Calu3 (cell line): ENCODE data around the gene LMAN2. TPM values are rescaled to one million over a fixed set of nuclear protein-coding genes. Genes with fewer than 3 reads are reported as not detected.

Source experiments
- BruUV-seq: library from RNA; stranded (reverse); fragments of 400-500 nt; replicated peaks from 2 replicates; lab custom pipeline; 2021; lab: Mats Ljungman, UMichigan
- CTCF ChIA-PET: fragments of 300-600 bp; sonication (Branson Sonifier 250); formaldehyde crosslinking; loops from one replicate; lab custom pipeline; 2022; ENCODE audit warnings: antibody characterized with exemption; lab: Charles Lee
- DNase-seq: peaks from one replicate; pipeline ENCODE4 v3.0.0; 2022
- H3K27ac Mint-ChIP-seq: one replicate; pipeline ENCODE4 v1.8.0; 2022; ENCODE audit warnings: mixed read lengths; ENCODE audit not compliant: unreplicated experiment
- H3K27me3 Mint-ChIP-seq: one replicate; pipeline ENCODE4 v1.8.0; 2022; ENCODE audit warnings: mixed read lengths; ENCODE audit not compliant: unreplicated experiment
- H3K36me3 Mint-ChIP-seq: one replicate; pipeline ENCODE4 v1.8.0; 2022; ENCODE audit warnings: mild to moderate bottlenecking, moderate library complexity, mixed read lengths; ENCODE audit not compliant: insufficient read depth, unreplicated experiment
- H3K4me1 Mint-ChIP-seq: one replicate; pipeline ENCODE4 v1.8.0; 2022; ENCODE audit warnings: mild to moderate bottlenecking, low read depth, mixed read lengths; ENCODE audit not compliant: unreplicated experiment
- H3K4me3 Mint-ChIP-seq: one replicate; pipeline ENCODE4 v1.8.0; 2022; ENCODE audit warnings: mild to moderate bottlenecking, low read depth, moderate library complexity, mixed read lengths; ENCODE audit not compliant: unreplicated experiment
- H3K9me3 Mint-ChIP-seq: one replicate; pipeline ENCODE4 v1.8.0; 2022; ENCODE audit warnings: low read depth, mixed read lengths; ENCODE audit not compliant: unreplicated experiment
- intact Hi-C: fragments of 100-400 bp; cut with micrococcal nuclease; formaldehyde crosslinking; loops from one replicate; pipeline ENCODE4 v1.10.0; 2022; ENCODE audit not compliant: unreplicated experiment
- total RNA-seq: library from RNA; stranded (reverse); gene quantifications from 2 replicates; pipeline ENCODE4 v1.2.3, GENCODE V29; 2022
- TF ChIP-seq, protein P1 (sequence below): fragments of 200-600 bp; IDR thresholded peaks from one replicate; pipeline ENCODE4 v1.8.0; 2022; ENCODE audit warnings: antibody characterized with exemption; ENCODE audit not compliant: unreplicated experiment

Gene LMAN2
- total RNA-seq, 1 experiment from 2014 or later, result 278 TPM

DNA sequence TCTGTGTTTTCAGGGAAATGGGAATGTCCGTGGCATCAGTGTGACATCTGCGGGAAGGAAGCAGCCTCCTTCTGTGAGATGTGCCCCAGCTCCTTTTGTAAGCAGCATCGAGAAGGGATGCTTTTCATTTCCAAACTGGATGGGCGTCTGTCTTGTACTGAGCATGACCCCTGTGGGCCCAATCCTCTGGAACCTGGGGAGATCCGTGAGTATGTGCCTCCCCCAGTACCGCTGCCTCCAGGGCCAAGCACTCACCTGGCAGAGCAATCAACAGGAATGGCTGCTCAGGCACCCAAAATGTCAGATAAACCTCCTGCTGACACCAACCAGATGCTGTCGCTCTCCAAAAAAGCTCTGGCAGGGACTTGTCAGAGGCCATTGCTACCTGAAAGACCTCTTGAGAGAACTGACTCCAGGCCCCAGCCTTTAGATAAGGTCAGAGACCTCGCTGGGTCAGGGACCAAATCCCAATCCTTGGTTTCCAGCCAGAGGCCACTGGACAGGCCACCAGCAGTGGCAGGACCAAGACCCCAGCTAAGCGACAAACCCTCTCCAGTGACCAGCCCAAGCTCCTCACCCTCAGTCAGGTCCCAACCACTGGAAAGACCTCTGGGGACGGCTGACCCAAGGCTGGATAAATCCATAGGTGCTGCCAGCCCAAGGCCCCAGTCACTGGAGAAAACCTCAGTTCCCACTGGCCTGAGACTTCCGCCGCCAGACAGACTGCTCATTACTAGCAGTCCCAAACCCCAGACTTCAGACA is 57.5 kb downstream of the LMAN2 start:
- TF ChIP-seq, protein P1, sequence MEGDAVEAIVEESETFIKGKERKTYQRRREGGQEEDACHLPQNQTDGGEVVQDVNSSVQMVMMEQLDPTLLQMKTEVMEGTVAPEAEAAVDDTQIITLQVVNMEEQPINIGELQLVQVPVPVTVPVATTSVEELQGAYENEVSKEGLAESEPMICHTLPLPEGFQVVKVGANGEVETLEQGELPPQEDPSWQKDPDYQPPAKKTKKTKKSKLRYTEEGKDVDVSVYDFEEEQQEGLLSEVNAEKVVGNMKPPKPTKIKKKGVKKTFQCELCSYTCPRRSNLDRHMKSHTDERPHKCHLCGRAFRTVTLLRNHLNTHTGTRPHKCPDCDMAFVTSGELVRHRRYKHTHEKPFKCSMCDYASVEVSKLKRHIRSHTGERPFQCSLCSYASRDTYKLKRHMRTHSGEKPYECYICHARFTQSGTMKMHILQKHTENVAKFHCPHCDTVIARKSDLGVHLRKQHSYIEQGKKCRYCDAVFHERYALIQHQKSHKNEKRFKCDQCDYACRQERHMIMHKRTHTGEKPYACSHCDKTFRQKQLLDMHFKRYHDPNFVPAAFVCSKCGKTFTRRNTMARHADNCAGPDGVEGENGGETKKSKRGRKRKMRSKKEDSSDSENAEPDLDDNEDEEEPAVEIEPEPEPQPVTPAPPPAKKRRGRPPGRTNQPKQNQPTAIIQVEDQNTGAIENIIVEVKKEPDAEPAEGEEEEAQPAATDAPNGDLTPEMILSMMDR, result no peak
- intact Hi-C loops, result no loop called here
- H3K27me3 Mint-ChIP-seq, result no peaks in the 10 kb centered on the region
- no peak for DNase-seq
- peaks cover 28% of the 10 kb centered on the region for H3K36me3 Mint-ChIP-seq
- H3K9me3 Mint-ChIP-seq, result no peaks in the 10 kb centered on the region
- CTCF ChIA-PET, result interaction anchor here (0.7 kb wide), 1 partner anchor 201 kb away, joined by 3 read pairs; no protein-coding TSS in a partner anchor
- BruUV-seq, result no TSS peak
- H3K4me1 Mint-ChIP-seq, result peaks cover under 1% of the 10 kb centered on the region
- H3K27ac Mint-ChIP-seq, result no peak overlapping the region
- no peak overlapping the region for H3K4me3 Mint-ChIP-seq

- CTCF ChIA-PET, result no interaction called here
- H3K4me1 Mint-ChIP-seq, result no peaks in the 10 kb centered on the region
- TF ChIP-seq, protein P1, result no peak
- DNase-seq, result no peak
- intact Hi-C loops, result no loop called here
- no peak overlapping the region for H3K4me3 Mint-ChIP-seq
- peaks cover 18% of the 10 kb centered on the region for H3K36me3 Mint-ChIP-seq
- no peaks in the 10 kb centered on the region for H3K9me3 Mint-ChIP-seq
- H3K27ac Mint-ChIP-seq, result no peak overlapping the region
- BruUV-seq, result no TSS peak
- H3K27me3 Mint-ChIP-seq, result no peaks in the 10 kb centered on the region
Observed at GRCh38 chr5:177291735-177292134, 59.7 kb downstream of the LMAN2 start.

DNA sequence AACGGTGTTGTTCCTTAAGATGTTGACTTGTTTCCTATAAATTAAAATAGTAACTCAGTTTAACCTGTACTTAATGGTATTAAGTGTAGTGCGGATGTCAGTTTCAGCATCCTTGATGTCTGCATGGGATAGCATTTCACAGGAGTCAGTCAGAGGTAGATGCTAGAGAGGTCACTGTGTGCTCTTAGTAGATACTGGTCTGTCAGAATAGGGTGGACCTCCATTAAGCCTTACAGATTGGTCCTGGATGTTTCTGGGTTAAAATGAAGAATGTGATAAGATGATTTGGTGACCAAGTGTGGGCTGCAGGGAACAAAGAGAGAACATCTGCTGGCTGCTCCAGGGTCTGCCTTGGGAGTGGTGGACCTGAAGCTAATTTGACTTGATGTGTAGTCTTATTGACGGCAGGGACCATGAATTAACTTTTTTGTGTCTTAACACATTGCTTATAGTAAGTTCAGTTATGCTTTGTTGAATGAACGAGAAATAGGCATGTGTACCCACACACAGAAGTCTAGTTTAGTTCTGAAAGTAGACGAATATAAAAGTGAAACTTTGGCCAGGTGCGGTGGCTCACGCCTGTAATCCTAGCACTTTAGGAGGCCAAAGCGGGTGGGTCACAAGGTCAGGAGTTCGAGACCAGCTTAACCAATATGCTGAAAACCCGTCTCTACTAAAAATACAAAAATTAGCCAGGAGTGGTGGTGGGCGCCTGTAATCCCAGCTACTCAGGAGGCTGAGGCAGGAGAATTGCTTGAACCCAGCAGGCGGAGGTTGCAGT is 60.5 kb downstream of the LMAN2 start:
- DNase-seq, result no peak
- no peaks in the 10 kb centered on the region for H3K4me1 Mint-ChIP-seq
- H3K9me3 Mint-ChIP-seq, result no peaks in the 10 kb centered on the region
- H3K36me3 Mint-ChIP-seq, result peaks cover 11% of the 10 kb centered on the region
- no TSS peak for BruUV-seq
- no peak overlapping the region for H3K4me3 Mint-ChIP-seq
- TF ChIP-seq, protein P1, result no peak
- H3K27ac Mint-ChIP-seq, result no peak overlapping the region
- intact Hi-C loops, result no loop called here
- CTCF ChIA-PET, result no interaction called here
- no peaks in the 10 kb centered on the region for H3K27me3 Mint-ChIP-seq

DNA sequence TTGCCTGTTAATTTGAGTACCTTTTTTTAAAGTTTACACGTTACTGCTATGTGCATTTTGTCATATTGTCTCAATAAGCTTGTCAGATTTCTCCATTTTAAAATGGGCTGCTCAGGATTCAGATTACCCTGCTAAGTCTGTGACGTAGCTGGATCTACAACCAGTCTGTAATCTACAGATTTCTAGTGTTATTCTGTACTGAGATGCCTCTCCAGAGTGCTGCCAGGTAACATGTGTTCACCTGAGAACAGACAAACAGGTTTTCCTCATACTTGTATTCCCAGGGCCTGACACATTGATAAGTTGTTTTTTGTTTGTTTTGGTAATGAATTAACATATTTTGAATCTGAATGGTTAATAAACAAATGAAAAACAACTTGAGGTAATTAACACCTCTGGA is 63.3 kb downstream of the LMAN2 start:
- H3K9me3 Mint-ChIP-seq, result no peaks in the 10 kb centered on the region
- no peaks in the 10 kb centered on the region for H3K4me1 Mint-ChIP-seq
- peaks cover 10% of the 10 kb centered on the region for H3K36me3 Mint-ChIP-seq
- no peak for DNase-seq
- BruUV-seq, result no TSS peak
- H3K27me3 Mint-ChIP-seq, result no peaks in the 10 kb centered on the region
- intact Hi-C loops, result no loop called here
- TF ChIP-seq, protein P1, result no peak
- no peak overlapping the region for H3K27ac Mint-ChIP-seq
- H3K4me3 Mint-ChIP-seq, result no peak overlapping the region
- CTCF ChIA-PET, result no interaction called here

Other genes starting within 250 kb of the LMAN2 start
- 61.4 and 65.3 TPM in 2 replicates for gene NSD1, start 217.9 kb downstream of the LMAN2 start, total RNA-seq
- 34.0 and 41.1 TPM in 2 replicates for gene RAB24, start 47.9 kb downstream of the LMAN2 start, total RNA-seq
- gene PRELID1, start 47.9 kb downstream of the LMAN2 start, total RNA-seq, result 215 and 217 TPM in 2 replicates
- gene MXD3, start 39.8 kb downstream of the LMAN2 start, total RNA-seq, result 24.3 and 36.3 TPM in 2 replicates
- 12.9 and 13.0 TPM in 2 replicates for gene RGS14, start 6.3 kb upstream of the LMAN2 start, total RNA-seq
- 0.19 and 0.64 TPM in 2 replicates for gene SLC34A1, start 32.8 kb upstream of the LMAN2 start, total RNA-seq
- not detected in 2 replicates for gene PFN3, start 49.0 kb upstream of the LMAN2 start, total RNA-seq
- 14.3 and 20.2 TPM in 2 replicates for gene F12, start 57.9 kb upstream of the LMAN2 start, total RNA-seq
- gene GRK6, start 75.0 kb upstream of the LMAN2 start, total RNA-seq, result 64.6 and 72.6 TPM in 2 replicates
- gene PRR7, start 95.1 kb upstream of the LMAN2 start, total RNA-seq, result 25.2 and 27.6 TPM in 2 replicates
- 207 and 218 TPM in 2 replicates for gene DBN1, start 122.0 kb upstream of the LMAN2 start, total RNA-seq
- gene PDLIM7, start 145.9 kb upstream of the LMAN2 start, total RNA-seq, result 400 and 420 TPM in 2 replicates
- 14.5 and 15.7 TPM in 2 replicates for gene DOK3, start 158.2 kb upstream of the LMAN2 start, total RNA-seq
- 101 and 132 TPM in 2 replicates for gene DDX41, start 165.3 kb upstream of the LMAN2 start, total RNA-seq
- 92.0 and 97.0 TPM in 2 replicates for gene FAM193B, start 202.9 kb upstream of the LMAN2 start, total RNA-seq
- gene TMED9, start 240.5 kb upstream of the LMAN2 start, total RNA-seq, result 275 and 294 TPM in 2 replicates
- 48.8 and 55.7 TPM in 2 replicates for gene B4GALT7, start 248.5 kb upstream of the LMAN2 start, total RNA-seq